ENCODE measurements around the gene ZNF268. TPM values are rescaled to one million over a fixed set of nuclear protein-coding genes. Genes with fewer than 3 reads are reported as not detected.

The ZNF268 gene
- total RNA-seq, 1 experiment from 2014 or later, result 12.2 TPM

DNA sequence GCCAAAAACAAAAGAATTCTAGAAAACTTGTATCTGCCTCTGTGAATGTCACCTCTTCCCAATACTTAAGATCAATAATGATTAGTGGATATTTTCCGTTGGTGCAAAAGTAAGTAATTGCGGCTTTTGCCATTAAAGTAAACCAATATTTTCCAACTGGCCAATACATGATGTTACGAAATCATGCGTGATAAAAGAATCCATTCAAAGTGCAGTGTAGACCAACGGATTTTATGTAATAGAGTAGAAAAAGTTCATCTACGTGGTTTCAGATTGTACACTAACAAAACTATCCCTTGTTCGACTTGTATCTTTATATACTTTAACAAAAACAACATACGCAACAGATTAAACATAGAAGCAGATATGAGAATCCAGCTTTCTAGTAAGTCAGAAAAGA, 626 bp upstream of the ZNF268 start:
- peaks cover 17 to 22% of the 10 kb centered on the region in 2 experiments; a peak in 2 of 4 replicates for H3K9me3 ChIP-seq (ENCODE audit: control insufficient read depth in 1 of 2, insufficient read depth in 1 of 2, low read depth in 1 of 2, low read length in 2 of 2)
- ChIA-PET CTCF (no interaction called here), RAD21 (ENCODE audit: low non-redundant PET in 1 of 2, low total read pairs in 2 of 2, uncharacterized antibody in 2 of 2, unreplicated experiment in 2 of 2) (no interaction called here), POLR2A (no interaction called here)
- no peaks in the 10 kb centered on the region for H3K27me3 ChIP-seq (ENCODE audit: insufficient read depth, low read length)
- no peak overlapping the region for H3K4me2 ChIP-seq (ENCODE audit: low read length)
- H4K20me1 ChIP-seq (ENCODE audit: insufficient read depth), result no peaks in the 10 kb centered on the region
- H3K27ac ChIP-seq (ENCODE audit: low read depth, low read length), result no peak overlapping the region
- H3K79me2 ChIP-seq (ENCODE audit: insufficient read depth, low read length), result peaks cover 3% of the 10 kb centered on the region; the same call in 1 of the 2 replicates
- no peaks in the 10 kb centered on the region for H3K9me2 ChIP-seq (ENCODE audit: insufficient read depth)
- TF ChIP-seq JUND (IDR thresholded peaks at IDR 0.05) (no peak), CEBPB (IDR thresholded peaks at IDR 0.05; ENCODE audit: low read depth) (0 out of 2 replicates have a peak, but pooled peaks have one; percentile 1), SRF (IDR thresholded peaks at IDR 0.05; ENCODE audit: low read depth) (no peak)
- no peak for DNase-seq (ENCODE audit: low read depth, low spot score)
- peaks cover 0 to 7% of the 10 kb centered on the region in 2 experiments; a peak in 1 of 4 replicates for H3K4me1 ChIP-seq (ENCODE audit: control insufficient read depth in 1 of 2, insufficient read depth in 2 of 2, low read length in 2 of 2)
- H3K9ac ChIP-seq (ENCODE audit: low read length), result no peak overlapping the region
- H3K36me3 ChIP-seq (ENCODE audit: control insufficient read depth in 1 of 2, insufficient read depth in 2 of 2, low read length in 2 of 2), result peaks cover 0 to 4% of the 10 kb centered on the region in 2 experiments; a peak in 1 of 4 replicates
- BruUV-seq (replicated peaks), result no TSS peak
- H2AFZ ChIP-seq (ENCODE audit: low read depth, low read length, poor library complexity, severe bottlenecking), result peak overlapping the region; percentile 60
- no peak for ATAC-seq
- intact Hi-C loops (cut with micrococcal nuclease), result loop anchor here (1.0 kb wide), 2 partner anchors 143 to 412 kb away; partner anchors contain the start of gene ZNF84
- no peak overlapping the region; a peak in 1 of 4 replicates for H3K4me3 ChIP-seq (replicated peaks in 1 of 2; ENCODE audit: low read depth in 1 of 2, low read length in 2 of 2)

DNA sequence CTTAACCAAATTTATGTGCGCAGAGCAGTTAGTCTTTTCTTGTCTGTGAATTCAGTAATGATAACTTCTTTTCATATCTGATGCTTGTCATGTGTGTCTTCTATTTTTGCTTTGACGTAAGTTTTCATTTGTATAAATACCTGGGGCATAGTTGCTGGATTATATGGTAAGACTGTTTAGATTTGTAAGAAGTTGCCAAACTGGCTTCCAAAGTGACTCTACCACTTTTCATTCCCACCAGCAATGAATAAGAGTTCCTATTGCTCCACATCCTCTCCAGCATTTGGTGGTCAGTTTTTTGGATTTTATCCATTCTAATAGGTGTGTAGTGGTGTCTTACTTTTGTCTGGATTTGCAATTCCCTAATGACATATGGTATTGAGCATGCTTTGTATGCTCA, 8.9 kb downstream of the ZNF268 start:
- no TSS peak for BruUV-seq (replicated peaks)
- Histone ChIP-seq H4K20me1 (ENCODE audit: insufficient read depth) (no peaks in the 10 kb centered on the region), H3K9me2 (ENCODE audit: insufficient read depth) (no peaks in the 10 kb centered on the region), H3K4me1 (ENCODE audit: control insufficient read depth in 1 of 2, insufficient read depth in 2 of 2, low read length in 2 of 2) (no peaks in the 10 kb centered on the region), H3K9ac (ENCODE audit: low read length) (no peak overlapping the region), H3K4me2 (ENCODE audit: low read length) (no peak overlapping the region), H2AFZ (ENCODE audit: low read depth, low read length, poor library complexity, severe bottlenecking) (no peak overlapping the region), H3K36me3 (ENCODE audit: control insufficient read depth in 1 of 2, insufficient read depth in 2 of 2, low read length in 2 of 2) (peaks cover 29 to 46% of the 10 kb centered on the region in 2 experiments), H3K27ac (ENCODE audit: low read depth, low read length) (no peak overlapping the region), H3K9me3 (ENCODE audit: control insufficient read depth in 1 of 2, insufficient read depth in 1 of 2, low read depth in 1 of 2, low read length in 2 of 2) (peaks cover 13 to 44% of the 10 kb centered on the region in 2 experiments; a peak in 3 of 4 replicates), H3K79me2 (ENCODE audit: insufficient read depth, low read length) (no peaks in the 10 kb centered on the region), H3K27me3 (ENCODE audit: insufficient read depth, low read length) (no peaks in the 10 kb centered on the region), H3K4me3 (replicated peaks in 1 of 2; ENCODE audit: low read depth in 1 of 2, low read length in 2 of 2) (no peak overlapping the region)
- RAD21 ChIA-PET (ENCODE audit: low non-redundant PET in 1 of 2, low total read pairs in 2 of 2, uncharacterized antibody in 2 of 2, unreplicated experiment in 2 of 2), result no interaction called here
- intact Hi-C loops (cut with micrococcal nuclease), result no loop called here
- no peak for DNase-seq (ENCODE audit: low read depth, low spot score)
- POLR2A ChIA-PET, result no interaction called here
- CTCF ChIA-PET, result no interaction called here
- TF ChIP-seq RAD21 (IDR thresholded peaks at IDR 0.05; ENCODE audit: low read depth) (no peak), SRF (IDR thresholded peaks at IDR 0.05; ENCODE audit: low read depth) (no peak), EZH2 (IDR thresholded peaks at IDR 0.05) (no peak), JUND (IDR thresholded peaks at IDR 0.05) (no peak), EZH2phosphoT487 (IDR thresholded peaks at IDR 0.05; ENCODE audit: borderline replicate concordance) (no peak), CEBPB (IDR thresholded peaks at IDR 0.05; ENCODE audit: low read depth) (no peak)
- TF ChIP-seq, protein P1, sequence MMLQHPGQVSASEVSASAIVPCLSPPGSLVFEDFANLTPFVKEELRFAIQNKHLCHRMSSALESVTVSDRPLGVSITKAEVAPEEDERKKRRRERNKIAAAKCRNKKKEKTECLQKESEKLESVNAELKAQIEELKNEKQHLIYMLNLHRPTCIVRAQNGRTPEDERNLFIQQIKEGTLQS (IDR thresholded peaks at IDR 0.05), result no peak
- TF ChIP-seq, protein P2, sequence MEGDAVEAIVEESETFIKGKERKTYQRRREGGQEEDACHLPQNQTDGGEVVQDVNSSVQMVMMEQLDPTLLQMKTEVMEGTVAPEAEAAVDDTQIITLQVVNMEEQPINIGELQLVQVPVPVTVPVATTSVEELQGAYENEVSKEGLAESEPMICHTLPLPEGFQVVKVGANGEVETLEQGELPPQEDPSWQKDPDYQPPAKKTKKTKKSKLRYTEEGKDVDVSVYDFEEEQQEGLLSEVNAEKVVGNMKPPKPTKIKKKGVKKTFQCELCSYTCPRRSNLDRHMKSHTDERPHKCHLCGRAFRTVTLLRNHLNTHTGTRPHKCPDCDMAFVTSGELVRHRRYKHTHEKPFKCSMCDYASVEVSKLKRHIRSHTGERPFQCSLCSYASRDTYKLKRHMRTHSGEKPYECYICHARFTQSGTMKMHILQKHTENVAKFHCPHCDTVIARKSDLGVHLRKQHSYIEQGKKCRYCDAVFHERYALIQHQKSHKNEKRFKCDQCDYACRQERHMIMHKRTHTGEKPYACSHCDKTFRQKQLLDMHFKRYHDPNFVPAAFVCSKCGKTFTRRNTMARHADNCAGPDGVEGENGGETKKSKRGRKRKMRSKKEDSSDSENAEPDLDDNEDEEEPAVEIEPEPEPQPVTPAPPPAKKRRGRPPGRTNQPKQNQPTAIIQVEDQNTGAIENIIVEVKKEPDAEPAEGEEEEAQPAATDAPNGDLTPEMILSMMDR (IDR thresholded peaks at IDR 0.05 in 2 of 3, conservative IDR thresholded peaks at IDR 0.05 in 1 of 3; ENCODE audit: borderline replicate concordance in 1 of 3, insufficient read depth in 1 of 3, low read depth in 2 of 3, low read length in 2 of 3), result no peak
- TF ChIP-seq, protein P3, sequence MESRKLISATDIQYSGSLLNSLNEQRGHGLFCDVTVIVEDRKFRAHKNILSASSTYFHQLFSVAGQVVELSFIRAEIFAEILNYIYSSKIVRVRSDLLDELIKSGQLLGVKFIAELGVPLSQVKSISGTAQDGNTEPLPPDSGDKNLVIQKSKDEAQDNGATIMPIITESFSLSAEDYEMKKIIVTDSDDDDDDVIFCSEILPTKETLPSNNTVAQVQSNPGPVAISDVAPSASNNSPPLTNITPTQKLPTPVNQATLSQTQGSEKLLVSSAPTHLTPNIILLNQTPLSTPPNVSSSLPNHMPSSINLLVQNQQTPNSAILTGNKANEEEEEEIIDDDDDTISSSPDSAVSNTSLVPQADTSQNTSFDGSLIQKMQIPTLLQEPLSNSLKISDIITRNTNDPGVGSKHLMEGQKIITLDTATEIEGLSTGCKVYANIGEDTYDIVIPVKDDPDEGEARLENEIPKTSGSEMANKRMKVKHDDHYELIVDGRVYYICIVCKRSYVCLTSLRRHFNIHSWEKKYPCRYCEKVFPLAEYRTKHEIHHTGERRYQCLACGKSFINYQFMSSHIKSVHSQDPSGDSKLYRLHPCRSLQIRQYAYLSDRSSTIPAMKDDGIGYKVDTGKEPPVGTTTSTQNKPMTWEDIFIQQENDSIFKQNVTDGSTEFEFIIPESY (IDR thresholded peaks at IDR 0.05; ENCODE audit: extremely low read depth, insufficient replicate concordance, low read length), result no peak
- no peak for ATAC-seq

Data from HCT116 (cell line).